HL-60/S4 treated with retinoic acid at 250 ng/mL for 4 days and 3 days (cell line): ENCODE measurements around the gene LCOR.

Experiments
- in situ Hi-C: fragments of 300-500 bp; cut with MboI; formaldehyde crosslinking; loops from 2 replicates; pipeline ENCODE4 v1.7.0; 2022; ENCODE audit warnings: low sequenced_read_pairs

LCOR gene

DNA sequence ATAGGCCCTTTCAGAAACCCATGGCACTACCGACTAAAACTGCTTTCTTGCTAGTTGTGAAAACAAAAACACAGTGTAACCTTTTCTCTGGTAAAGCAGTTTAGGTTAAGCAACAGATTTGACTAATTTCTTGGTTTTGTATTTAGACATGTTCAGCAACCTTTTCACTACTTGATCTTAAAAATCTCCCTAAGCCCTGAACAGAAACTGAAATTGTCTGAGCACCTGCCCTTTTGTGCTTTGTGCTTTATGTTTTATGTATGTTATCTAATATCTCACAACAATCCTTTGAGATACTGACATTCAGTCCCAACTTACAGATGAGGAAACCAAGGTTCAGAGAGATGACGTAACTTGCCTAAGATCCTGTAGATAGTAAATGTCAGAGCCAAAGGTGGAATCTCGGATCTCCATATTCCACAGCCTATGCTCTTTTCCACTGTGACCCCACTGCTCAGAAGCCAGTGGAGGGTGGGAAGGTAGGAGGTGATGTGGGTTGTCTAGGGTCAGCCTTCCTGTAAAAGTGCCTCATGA is 146.6 kb downstream of the LCOR start:
- in situ Hi-C loops = no loop called here

DNA sequence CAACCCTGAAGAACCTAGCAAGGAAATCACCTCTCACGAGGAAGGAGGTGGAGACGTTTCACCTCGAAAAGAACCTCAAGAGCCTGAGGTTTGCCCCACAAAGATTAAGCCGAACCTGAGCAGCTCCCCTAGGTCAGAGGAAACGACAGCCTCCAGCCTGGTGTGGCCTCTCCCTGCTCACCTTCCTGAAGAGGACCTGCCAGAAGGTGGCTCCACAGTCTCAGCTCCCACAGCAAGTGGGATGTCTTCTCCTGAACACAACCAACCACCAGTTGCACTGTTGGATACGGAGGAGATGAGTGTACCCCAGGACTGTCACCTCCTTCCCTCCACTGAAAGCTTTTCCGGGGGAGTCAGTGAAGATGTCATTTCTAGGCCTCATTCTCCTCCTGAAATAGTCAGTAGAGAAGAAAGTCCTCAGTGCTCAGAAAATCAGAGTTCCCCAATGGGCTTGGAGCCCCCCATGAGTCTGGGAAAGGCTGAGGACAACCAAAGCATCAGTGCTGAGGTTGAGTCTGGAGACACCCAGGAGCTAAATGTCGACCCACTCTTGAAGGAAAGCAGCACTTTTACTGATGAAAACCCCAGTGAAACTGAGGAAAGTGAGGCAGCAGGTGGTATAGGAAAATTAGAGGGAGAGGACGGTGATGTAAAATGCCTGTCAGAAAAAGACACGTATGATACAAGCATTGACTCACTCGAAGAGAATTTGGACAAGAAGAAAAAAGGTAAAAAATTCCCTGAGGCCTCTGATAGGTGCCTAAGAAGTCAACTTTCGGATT is 150.2 kb downstream of the LCOR start:
- in situ Hi-C loops = no loop called here

DNA sequence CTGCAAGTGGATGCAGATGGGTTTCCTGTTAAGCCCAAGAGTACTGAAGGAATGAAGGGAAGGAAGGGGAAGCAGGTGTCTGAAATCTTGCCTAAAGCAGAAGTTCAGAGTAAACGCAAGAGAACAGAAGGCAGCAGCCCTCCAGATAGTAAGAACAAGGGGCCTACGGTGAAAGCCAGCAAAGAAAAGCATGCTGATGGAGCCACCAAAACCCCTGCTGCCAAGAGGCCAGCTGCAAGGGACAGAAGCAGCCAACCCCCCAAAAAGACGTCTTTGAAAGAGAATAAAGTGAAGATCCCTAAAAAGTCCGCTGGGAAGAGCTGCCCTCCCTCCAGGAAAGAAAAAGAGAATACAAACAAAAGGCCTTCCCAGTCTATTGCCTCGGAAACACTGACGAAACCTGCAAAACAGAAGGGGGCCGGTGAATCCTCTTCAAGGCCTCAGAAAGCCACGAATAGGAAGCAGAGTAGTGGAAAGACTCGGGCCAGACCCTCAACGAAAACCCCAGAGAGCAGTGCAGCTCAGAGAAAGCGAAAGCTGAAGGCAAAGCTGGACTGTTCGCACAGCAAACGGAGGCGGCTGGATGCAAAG is 152.5 kb downstream of the LCOR start:
- in situ Hi-C loops = no loop called here

DNA sequence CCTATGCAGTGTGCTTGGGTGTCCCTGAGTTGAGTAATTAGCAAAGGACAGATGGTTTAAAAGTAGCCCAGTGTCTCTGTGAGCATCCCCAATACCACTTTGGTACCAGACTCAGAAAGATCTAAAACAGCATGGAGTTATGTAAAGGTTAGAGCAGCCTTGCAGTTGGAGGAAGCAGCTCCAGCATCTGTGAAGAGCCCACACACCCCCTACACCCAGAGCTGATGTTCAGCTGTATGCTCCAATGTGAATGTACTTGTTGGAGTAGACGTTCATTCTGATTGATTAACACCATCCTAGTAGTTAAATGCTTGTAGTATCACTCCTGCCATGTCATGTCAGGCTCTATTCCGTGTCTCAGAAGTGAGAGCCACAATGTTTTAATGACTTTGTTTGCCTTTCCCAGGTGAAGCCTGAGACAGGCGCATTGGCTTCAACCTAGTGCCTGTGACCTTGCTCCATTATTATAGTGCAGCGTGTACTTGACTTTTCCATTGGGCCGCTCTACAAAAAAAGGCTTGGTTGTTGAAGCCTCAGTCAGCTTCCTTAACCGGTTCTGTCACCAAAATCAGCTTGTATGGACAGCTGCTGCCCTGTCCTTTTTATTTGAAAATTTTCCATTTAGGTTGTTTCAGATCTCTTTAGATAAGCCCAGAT is 154.2 kb downstream of the LCOR start:
- in situ Hi-C loops = no loop called here

- in situ Hi-C loops = no loop called here
Observed at GRCh38 chr10:96987141-96987841, 155.2 kb downstream of the LCOR start.

DNA sequence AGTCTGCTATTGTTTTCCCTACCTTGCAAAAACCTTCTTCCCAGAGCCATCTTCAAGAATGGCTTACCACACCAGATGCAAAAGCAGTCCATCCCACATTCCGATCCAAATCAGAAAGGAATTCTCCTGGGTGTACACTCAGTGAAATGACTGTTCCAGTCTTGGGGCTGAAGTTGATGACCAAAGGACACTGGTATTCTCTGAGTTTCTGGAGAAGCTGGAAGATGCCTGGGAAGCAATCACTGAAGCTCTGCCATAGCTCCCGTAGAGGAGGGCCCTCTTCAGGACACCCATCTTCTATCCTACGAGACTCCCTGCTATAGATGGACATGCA is 155.7 kb downstream of the LCOR start:
- in situ Hi-C loops = no loop called here

- in situ Hi-C loops = no loop called here
Observed at GRCh38 chr10:96988426-96988825, 156.3 kb downstream of the LCOR start.

DNA sequence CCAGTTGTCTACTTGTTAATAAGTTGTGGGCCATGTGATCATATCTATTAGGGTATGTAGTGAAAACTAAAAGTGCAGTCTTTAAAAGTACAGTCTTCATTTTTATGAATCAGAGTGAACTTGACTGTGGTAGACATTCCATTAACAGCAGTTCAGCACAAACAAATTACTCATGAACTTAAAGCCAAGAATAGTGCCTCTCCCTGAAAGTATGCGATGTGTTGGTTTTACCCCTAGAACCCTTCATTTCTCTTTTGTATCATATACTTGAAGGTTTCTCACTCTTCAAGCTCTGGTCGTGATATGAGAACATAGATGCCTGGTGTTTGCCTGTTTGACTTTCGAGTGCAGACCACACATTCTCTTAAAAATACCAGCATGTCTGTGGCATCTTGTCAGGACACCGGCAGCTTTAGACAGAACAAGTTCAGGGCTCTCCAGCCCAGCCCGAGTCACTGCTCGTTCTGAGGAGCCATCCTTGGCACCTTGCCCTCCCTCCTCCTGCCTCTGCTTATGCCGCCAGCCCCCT is 159.3 kb downstream of the LCOR start:
- in situ Hi-C loops = no loop called here

- in situ Hi-C loops = no loop called here
Observed at GRCh38 chr10:96992721-96993120, 160.6 kb downstream of the LCOR start.

- in situ Hi-C loops = no loop called here
Observed at GRCh38 chr10:96995851-96996250, 163.8 kb downstream of the LCOR start.

DNA sequence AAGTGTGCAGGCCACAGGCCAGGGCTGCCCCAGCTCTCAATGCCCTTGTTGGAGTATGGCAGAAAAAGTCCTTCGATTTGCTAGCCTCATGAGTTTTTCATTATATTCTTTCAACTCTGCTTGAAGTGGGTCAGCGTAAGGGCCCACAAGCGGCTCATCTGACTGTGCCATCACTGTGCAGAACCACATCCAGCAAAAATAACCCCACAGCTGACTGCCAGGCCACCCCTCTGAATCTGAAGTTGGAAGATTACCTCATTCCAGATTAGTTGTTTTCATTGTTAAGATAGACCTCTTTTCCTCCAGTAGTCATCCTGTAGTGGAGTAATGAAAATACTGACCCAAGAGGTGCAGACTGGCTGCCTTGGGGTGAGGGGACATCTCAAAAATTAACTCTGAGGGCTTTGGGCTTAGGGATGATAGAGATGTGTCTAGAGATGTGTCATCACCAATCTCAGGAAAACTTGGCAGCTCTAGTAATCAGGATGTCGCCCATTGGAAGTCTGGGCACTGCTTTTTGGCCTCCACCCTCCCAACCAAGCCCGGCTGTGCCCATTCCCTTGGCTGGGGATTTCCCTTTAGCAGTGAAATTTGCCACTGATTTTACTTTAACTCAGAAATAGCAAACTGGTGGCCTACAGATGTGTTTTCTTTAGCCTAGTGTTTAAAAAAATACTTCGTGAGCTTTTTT is 164.3 kb downstream of the LCOR start:
- in situ Hi-C loops = no loop called here

DNA sequence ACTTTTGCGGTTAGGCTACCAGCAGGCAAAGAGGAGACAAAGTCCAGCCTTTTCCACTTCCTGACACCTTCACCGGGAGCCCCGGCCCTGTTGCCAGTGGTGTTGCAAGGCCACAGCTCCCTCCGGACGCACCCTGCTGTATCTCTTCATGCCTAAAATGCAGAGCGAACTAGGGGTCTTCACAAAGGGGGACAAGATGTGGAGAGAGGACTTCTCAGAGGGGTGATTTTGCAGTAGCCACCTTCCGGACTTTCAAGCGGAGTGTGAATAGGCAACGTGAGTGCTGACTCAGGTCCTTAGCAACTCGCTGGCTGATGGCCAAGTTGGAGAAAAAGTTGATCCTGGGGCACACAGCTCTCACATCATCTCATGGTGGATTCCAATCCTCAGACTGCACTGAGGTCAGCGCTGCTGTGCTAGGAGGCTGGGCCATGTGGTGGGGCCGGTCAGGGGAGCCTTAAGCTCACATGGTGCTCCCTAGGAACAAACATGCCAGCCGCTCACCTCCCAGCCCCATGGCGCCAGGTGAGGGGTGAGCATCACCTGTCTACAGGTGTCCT is 166.3 kb downstream of the LCOR start:
- in situ Hi-C loops = no loop called here

- in situ Hi-C loops = no loop called here
Observed at GRCh38 chr10:96999337-96999736, 167.2 kb downstream of the LCOR start.

- in situ Hi-C loops = no loop called here
Observed at GRCh38 chr10:96999987-97000386, 167.9 kb downstream of the LCOR start.

DNA sequence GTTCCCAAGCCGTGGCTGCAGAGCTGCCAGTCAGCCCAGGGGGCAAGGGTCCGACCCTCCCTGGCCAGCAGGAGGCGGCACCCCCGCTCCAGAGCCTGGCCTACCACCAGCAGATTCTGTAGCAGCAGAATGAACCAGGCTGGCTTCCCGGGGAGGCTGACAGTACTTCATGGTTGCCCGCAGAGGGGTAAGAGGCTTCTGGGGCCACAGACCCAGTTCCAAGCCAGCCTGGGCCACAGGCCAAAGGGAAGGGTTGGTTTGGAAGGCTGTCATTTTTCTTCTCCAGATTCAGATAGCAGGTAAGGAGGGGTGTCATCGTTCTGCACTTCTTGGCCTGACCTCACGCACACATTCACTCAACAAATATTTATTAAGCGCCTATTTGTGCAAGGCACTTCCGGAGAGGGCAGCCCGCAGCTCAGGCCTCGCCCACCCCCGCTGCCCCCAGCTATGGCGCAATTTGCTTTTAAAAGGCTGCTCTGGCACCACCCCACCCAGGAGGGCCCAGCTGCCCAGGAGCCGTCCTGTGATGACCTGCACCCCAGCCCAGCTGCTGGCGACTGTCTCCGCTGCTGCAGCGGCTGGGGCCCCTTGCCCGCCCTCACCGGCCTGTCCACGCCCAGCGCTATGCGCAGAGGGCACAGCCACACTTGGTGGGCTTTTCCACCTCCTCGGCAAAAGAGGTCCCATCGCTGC is 168.5 kb downstream of the LCOR start:
- in situ Hi-C loops = no loop called here

- in situ Hi-C loops = no loop called here
Observed at GRCh38 chr10:97001183-97001991, 169.3 kb downstream of the LCOR start.

GRCh38 chr10:97002670-97003069 is 170.6 kb downstream of the LCOR start:
- in situ Hi-C loops = no loop called here

GRCh38 chr10:97003151-97003803 is 171.2 kb downstream of the LCOR start:
- in situ Hi-C loops = no loop called here
